AG09319 (cell line): ENCODE data around the gene UBAC2.
"Not testable (repeated sequence)": the region's sequence is repeated elsewhere in the genome, so short reads cannot be mapped to it uniquely, and the experiment has no call there.

Experiments used
- DNase-seq: peaks from one replicate; pipeline ENCODE4 v3.0.0-alpha.2; 2010; ENCODE audit warnings: low read depth; ENCODE audit errors: extremely low read depth
- TF ChIP-seq, protein P1 (sequence below): IDR thresholded peaks from 2 replicates; pipeline ENCODE4 v1.5.1; 2011; ENCODE audit warnings: low read depth, mild to moderate bottlenecking, inconsistent platforms, low read length, moderate library complexity

The UBAC2 gene

DNA sequence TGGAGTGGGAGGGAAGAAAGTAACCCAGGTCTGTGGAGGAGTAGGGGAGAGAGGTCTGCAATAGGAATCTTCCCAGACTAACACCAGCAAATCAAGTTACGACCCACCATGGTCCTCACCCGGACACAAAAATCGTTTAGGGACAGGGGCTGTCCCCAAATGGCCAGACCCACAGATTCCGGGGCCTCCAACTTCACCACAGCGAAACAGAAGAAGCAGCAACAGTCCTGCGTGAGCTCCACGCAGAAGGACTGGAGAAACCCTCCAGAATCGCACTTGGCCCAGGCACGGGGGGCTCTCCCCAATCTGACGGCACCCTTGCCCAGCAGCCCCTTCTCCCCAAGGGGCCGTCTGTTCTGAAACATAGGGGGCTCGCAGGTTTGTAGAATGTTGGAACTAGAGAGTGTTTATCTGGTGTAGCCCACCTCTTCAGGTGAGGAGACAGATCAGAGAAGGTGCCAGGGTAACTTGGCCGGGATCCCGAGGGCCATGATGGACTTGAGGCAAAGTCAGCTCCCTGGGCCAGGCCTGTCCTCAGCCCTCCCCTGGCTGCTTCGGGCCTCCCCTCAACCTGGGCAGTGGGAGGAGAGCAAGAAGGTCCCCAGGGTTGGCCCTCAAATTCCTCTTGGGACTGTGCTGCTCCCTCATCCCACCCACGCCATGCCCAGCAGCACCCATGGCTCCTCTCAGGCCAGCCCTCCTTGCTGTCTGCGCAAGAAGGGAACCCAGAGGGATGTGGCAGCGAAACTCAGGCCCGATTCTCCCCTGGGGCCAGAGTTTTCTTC lies 189.1 kb downstream of the UBAC2 start:
- no peak for DNase-seq
- TF ChIP-seq, protein P1, sequence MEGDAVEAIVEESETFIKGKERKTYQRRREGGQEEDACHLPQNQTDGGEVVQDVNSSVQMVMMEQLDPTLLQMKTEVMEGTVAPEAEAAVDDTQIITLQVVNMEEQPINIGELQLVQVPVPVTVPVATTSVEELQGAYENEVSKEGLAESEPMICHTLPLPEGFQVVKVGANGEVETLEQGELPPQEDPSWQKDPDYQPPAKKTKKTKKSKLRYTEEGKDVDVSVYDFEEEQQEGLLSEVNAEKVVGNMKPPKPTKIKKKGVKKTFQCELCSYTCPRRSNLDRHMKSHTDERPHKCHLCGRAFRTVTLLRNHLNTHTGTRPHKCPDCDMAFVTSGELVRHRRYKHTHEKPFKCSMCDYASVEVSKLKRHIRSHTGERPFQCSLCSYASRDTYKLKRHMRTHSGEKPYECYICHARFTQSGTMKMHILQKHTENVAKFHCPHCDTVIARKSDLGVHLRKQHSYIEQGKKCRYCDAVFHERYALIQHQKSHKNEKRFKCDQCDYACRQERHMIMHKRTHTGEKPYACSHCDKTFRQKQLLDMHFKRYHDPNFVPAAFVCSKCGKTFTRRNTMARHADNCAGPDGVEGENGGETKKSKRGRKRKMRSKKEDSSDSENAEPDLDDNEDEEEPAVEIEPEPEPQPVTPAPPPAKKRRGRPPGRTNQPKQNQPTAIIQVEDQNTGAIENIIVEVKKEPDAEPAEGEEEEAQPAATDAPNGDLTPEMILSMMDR = no peak

DNA sequence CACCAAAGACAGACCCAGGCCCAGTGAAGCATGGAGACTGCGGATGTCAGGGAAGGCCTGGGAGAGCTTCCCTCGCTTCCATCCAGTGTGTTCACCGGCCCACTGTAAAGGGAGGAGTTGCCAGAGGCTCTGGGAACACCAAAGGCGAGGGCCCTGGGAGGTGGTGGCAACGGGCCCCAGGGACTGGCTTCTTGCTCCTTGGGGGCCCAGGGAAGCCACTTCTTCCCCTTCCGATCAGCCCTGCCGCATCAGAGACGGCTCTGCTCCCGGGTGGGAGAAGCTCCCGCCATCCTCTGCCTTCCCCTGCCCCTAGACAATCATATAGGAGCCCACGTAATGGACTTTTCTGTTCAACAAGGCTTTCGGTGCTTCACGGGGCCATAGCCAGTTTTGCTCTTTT lies 189.9 kb downstream of the UBAC2 start:
- DNase-seq = no peak
- TF ChIP-seq, protein P1 = no peak

DNA sequence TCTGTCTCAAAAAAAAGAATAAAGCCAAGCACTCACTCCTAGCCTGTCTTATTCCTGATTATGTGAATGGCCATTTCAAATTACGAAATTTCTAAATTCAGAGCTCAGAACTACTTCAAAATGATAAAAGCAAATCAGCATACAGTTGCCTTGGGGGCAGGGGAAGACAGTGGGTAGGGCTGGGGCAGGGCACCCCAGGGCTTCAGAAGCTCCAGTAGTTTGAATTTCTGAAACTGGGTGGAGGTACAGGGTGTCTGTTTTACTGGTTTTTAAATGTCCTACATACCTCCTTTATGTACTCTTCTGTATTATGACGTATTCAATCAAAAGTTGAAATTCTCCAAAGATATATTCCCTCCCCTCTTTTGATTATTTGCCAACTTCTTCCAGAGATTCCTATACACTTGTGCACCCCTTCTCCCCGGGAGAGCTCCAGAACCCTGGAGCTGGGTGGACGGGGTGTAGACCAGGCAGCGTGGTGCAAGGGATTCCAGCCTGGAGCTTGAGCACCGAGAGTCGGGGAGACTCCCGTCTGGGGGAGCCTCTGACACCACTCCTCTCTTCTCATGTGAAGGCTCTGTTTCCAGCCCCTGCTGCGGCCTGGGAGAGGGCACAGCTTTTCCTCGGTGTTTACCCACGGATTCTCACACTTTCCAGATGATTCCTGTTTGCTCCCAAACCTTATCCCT lies 191.3 kb downstream of the UBAC2 start:
- TF ChIP-seq, protein P1 = no peak
- no peak for DNase-seq

DNA sequence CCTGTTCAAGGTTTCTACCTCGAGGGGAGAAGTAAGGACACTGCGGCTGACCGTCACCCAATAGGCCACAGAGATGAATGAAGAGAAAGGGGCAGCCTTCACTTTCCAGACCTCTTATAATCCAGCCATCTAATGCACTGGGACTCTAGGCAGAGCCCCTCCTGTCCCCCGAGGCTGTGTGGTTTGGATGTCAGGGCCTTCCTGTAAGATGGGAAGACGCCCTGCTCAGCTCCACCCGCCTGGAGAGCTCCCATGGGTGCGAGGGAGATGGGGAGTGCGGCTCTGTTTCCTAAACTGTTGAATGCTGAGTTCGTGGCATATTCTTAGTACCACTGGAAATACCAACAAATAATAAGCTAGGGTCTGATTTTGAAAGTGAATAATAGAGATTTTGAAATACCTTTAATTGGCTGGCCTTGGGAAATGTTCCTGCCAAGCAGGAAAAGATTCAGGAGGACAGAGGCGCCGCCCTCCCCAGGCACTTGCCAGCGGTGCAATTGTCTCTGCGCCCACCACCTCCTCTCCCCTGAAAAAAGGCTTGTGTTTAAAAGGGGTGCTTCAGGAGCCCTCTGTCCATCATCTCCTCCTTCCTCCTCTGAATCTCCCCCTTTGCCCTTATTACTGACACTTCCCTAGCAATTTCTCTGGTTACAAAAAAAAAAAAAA lies 191.9 kb downstream of the UBAC2 start:
- TF ChIP-seq, protein P1 = no peak; the same call in 1 of the 2 replicates
- DNase-seq = no peak

DNA sequence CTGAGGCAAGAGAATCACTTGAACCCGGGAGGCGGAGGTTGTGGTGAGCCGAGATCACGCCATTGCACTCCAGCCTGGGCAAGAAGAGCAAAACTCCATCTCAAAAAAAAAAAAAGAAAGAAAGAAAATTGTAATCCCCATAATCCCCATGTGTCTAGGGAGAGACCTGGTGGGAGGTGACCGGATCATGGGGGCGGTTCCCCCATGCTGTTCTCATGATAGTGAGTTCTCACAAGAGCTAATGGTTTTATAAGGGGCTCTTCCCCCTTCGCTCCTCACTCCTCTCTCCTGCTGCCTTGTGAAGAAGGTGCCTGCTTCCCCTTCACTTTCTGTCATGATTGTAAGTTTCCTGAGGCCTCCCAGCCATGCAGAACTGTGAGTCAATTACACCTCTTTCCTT lies 192.7 kb downstream of the UBAC2 start:
- DNase-seq = not testable (repeated sequence)

DNA sequence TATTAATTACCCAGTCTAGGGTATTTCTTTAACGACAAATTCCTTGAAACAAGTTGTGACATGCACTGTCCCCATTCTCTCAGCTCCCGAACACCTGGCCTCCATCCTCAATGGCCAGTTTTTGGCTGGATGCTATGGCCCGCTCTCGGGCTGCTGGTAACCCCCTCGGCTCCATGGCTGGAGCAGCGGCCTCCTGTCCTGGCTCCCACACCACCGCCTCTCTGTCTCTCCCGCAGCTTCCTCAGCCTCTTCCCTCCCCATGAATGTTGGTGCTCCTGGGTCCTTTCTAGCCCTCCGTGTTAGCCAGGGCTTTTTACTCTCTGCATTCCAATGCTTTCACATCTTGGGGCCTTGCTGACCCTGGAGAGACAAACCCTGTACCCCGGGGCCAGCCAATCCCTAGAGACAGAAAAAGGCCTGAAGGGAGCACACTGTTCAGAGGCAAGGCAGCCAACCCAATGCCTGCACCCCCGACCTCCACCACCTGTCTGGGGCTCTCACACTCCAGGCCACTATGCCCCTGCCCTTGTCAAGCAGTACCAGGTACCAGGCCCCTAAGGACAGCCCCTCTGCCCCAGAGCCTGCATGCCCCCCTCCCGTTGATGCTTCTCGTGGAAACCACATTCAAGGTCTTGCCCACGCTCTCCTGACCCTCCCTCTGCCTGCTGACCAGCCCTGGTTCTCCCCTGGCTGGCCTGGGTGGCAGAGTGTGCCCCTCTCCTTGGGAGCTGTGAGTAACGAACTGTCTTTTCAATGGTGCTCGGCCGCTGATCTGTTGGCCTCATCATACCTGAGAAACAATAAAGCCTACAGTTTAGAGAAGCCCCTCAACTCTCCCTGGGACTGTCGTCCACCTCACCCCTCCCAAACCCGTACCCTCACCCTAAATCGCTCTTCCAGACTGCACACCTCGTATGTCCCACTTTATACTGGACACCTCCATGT lies 193.4 kb downstream of the UBAC2 start:
- DNase-seq = no peak
- TF ChIP-seq, protein P1 = no peak

DNA sequence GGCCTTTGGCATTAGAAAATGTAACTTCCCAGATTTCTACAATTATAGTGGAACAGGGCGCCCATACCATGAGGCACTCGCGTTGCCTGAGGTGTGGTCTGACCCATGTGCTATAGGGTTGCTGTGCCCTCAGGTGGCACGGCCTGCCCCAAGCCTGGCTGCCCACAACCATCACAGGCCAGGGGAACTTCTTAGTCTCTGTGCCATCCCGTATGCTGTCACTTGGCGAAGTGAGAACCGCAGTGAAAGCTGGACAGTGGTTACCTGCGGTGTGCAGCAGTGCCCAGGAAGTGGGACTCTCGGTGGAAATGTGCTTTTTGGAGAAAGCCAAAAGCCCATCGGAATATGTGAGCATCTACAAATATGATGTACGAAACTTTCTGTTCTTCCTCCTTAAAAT lies 194.8 kb downstream of the UBAC2 start:
- DNase-seq = no peak
- TF ChIP-seq, protein P1 = no peak
